Frontal cortex (tissue), 4 donors: ENCODE measurements around the gene ANTXR1. TPM values are rescaled to one million over a fixed set of nuclear protein-coding genes. Genes with fewer than 3 reads are reported as not detected.
A peak's percentile ranks its signal among the peaks of the same experiment; 100 is the strongest.

Experiments
- DNase-seq, 2 donors: peaks; one replicate each; pipeline ENCODE4 v3.0.0; 2012; ENCODE audit warnings: low spot score in 2 of 2
- FAIRE-seq: peaks from 2 replicates; lab custom pipeline; 2012; peaks lifted over from hg19 to GRCh38; lab: Jason Lieb, UNC
- small RNA-seq: library from RNA; depleted of rRNA; stranded (forward); fragments of <200 nt; gene quantifications from one replicate; pipeline ENCODE3, GENCODE V24; 2014
- total RNA-seq: library from RNA; depleted of rRNA; stranded (reverse); fragments of >200 nt; gene quantifications from one replicate; pipeline ENCODE4 v1.2.3, GENCODE V29; 2014
- donor health status: control.
- donor health status: control.
- donor health status: control.

The ANTXR1 gene
- total RNA-seq, 1 donor from 2014 or later, result 8.2 TPM

GRCh38 chr2:69280796-69281412 is 267.9 kb downstream of the ANTXR1 start:
- no peak for FAIRE-seq
- no peak for DNase-seq

GRCh38 chr2:69285379-69285894 is 272.5 kb downstream of the ANTXR1 start:
- FAIRE-seq (no peak), DNase-seq (no peak)

- FAIRE-seq, result no peak
Measured at GRCh38 chr2:69287544-69287943, 274.6 kb downstream of the ANTXR1 start.

GRCh38 chr2:69288429-69288828 is 275.4 kb downstream of the ANTXR1 start:
- no peak for DNase-seq
- FAIRE-seq, result no peak

More at GRCh38 chr2:69287544-69287943, 274.6 kb downstream of the ANTXR1 start:
- DNase-seq, result no peak

GRCh38 chr2:69291004-69291650 is 278.1 kb downstream of the ANTXR1 start:
- FAIRE-seq (no peak), DNase-seq (no peak)

- FAIRE-seq, result no peak
- DNase-seq, result no peak
Measured at GRCh38 chr2:69291721-69292120, 278.7 kb downstream of the ANTXR1 start.

- FAIRE-seq, result no peak
Measured at GRCh38 chr2:69292256-69292655, 279.3 kb downstream of the ANTXR1 start.

GRCh38 chr2:69296421-69296820 is 283.4 kb downstream of the ANTXR1 start:
- DNase-seq (no peak), FAIRE-seq (no peak)

More at GRCh38 chr2:69292256-69292655, 279.3 kb downstream of the ANTXR1 start:
- DNase-seq, result no peak

- FAIRE-seq, result no peak
Measured at GRCh38 chr2:69297216-69297615, 284.2 kb downstream of the ANTXR1 start.

GRCh38 chr2:69298261-69298660 is 285.3 kb downstream of the ANTXR1 start:
- DNase-seq (no peak), FAIRE-seq (no peak)

More at GRCh38 chr2:69297216-69297615, 284.2 kb downstream of the ANTXR1 start:
- DNase-seq, result no peak

- DNase-seq (no peak), FAIRE-seq (no peak)
Measured at GRCh38 chr2:69298862-69299261, 285.9 kb downstream of the ANTXR1 start.

Small RNA genes within 50 kb of the gene (small RNA-seq; reads per million reads assigned to genes)
- gene MIR3126 (0.41 reads per million, percentile 29 among the genes with 10 or more reads in this experiment), gene RNA5SP96 (not detected), gene RNU6-1216P (not detected)

Other genes with a start within 250 kb of the ANTXR1 start
- not detected for gene BMP10, start 141.8 kb upstream of the ANTXR1 start, total RNA-seq
- not detected for gene GKN2, start 60.3 kb upstream of the ANTXR1 start, total RNA-seq
- not detected for gene GKN1, start 38.5 kb upstream of the ANTXR1 start, total RNA-seq